Measurements from ENCODE around the gene CES3.
"Not testable (repeated sequence)": the region's sequence is repeated elsewhere in the genome, so short reads cannot be mapped to it uniquely, and the experiment has no call there.

The CES3 gene

GRCh38 chr16:66926961-66927436, 34.1 kb upstream of the CES3 start:
- no peak for DNase-seq

GRCh38 chr16:66927918-66928649, 33.0 kb upstream of the CES3 start:
- DNase-seq, result no peak

- DNase-seq, result peak; percentile 69
Observed at GRCh38 chr16:66928702-66929388, 32.2 kb upstream of the CES3 start.

- no peak for DNase-seq
Observed at GRCh38 chr16:66930189-66930588, 30.9 kb upstream of the CES3 start.

DNA sequence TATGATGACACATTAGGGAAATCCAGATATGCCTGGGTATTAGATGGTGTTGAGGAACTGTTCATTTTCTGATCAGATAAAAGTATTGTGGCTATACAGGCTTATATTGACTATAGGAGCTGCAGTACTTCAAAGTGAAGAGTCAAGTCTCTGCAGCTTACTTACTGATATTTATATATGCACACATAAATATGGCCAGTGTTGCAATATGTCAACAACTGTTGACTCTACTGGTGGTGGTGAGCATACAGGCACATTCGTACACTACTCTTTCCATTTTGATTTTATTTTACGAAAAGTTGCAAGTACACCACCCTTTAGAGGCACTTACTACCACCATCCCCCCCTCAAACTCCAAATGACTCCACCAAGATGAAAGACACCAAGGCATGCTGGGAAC, 29.4 kb upstream of the CES3 start:
- no peak for DNase-seq

DNA sequence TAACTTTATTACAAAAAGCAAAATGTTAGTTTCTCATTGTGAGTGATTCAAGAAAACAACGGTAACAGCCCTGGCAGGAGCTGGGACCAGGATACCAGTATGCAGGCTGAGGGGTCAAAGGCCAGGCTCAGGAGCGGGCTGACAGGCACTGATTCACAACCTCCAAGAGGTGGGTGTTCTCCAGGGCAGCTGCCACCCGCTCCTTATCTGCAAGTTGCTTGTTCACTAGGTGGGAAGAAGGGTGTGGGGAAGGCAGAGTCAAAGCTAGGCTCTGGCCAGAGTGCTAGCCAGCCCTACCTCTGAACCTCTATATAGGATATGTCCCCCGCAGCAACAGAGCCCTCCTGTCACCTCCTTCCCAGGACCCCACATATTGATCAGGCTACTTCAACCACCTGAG, 29.0 kb upstream of the CES3 start:
- DNase-seq, result no peak

DNA sequence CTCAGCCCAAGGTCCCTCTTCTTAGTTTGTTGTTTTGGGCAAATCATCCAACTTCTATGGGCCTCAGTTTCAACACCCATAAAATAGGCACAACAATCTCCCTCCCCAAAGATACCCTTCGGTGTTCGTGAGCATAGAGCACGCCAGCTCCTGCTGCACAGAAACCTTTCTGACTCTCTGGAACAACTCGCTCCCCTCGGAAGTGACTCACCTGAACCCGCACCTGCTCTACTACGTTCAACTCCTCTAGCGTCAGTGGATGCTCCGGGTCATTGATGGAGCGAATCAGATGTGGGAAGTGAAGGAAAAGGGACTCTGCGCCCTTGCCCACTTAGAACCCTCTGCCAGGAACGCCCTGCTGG, 27.3 kb upstream of the CES3 start:
- DNase-seq, result no peak

GRCh38 chr16:66934138-66934838, 26.8 kb upstream of the CES3 start, which contains the start of gene CIAO2B:
CIAO2B (minus strand) TSS chr16:66934402; CDS start chr16:66934364, 38 bp downstream.
- DNase-seq, result peak; percentile 96

GRCh38 chr16:66934839-66935313, 26.2 kb upstream of the CES3 start:
- DNase-seq, result not testable (repeated sequence)

GRCh38 chr16:66935314-66936011, 25.6 kb upstream of the CES3 start, which contains the start of gene CES2:
CES2 (plus strand) TSS chr16:66935516; CDS start chr16:66935636, 120 bp downstream.
- no peak for DNase-seq

GRCh38 chr16:66936462-66936861, 24.6 kb upstream of the CES3 start:
- DNase-seq, result no peak

DNA sequence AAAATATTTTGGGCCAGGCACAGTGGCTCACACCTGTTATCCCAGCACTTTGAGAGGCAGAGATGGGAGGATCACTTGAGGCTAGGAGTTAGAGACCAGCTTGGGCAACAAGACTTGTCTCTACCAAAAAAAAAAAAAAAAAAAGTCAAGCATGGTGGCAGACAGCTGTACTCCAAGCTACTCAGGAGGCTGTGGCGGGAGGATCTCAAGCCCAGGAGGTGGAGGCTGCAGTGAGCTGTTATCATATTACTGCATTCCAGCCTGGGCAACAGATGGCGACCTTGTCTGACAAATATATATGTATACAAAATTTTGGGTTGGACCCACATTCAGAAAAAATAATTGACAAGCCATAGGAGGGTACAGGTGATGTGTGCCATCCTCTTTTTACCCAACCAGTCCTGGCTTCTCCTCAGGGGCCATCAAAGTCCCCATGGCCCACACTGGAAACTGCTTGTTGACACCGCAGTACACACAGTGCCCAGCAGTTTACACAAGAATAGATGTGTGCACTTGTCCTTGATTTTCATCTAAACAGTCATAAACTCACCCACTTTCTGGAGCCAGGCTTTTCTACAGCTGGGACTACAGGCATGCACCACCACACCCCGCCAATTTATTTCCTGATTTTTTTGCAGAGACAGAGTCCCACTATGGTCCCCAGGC, 24.0 kb upstream of the CES3 start:
- no peak for DNase-seq

DNA sequence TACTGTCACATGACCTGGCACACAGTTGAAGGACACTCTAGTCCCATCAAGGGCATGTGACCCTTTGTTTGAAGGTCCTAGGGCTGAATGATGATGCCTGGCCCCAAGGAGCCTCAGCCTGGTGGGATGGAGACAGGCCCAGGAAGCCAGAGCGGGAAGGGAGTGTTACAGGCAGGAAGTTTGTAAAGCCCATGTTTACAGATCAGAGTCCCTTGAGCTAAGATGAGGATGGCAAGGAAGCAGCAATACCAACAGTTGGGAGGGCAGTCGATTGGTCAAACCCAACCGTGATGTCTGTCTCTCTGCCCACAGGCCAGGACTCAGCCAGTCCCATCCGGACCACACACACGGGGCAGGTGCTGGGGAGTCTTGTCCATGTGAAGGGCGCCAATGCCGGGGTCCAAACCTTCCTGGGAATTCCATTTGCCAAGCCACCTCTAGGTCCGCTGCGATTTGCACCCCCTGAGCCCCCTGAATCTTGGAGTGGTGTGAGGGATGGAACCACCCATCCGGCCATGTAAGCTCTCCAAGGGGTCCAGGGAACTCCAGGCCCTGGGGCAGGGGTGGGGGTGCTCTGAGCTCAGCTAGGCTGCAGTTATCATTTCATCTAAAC, 23.2 kb upstream of the CES3 start:
- DNase-seq, result no peak

GRCh38 chr16:66939366-66939765, 21.7 kb upstream of the CES3 start:
- DNase-seq, result no peak

DNA sequence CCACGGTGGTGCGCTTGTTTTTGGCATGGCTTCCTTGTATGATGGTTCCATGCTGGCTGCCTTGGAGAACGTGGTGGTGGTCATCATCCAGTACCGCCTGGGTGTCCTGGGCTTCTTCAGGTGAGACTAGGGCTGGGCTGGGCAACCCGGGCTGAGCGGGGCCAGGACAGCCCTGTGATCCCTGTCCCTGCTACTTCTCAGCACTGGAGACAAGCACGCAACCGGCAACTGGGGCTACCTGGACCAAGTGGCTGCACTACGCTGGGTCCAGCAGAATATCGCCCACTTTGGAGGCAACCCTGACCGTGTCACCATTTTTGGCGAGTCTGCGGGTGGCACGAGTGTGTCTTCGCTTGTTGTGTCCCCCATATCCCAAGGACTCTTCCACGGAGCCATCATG, 20.8 kb upstream of the CES3 start:
- DNase-seq, result no peak

DNA sequence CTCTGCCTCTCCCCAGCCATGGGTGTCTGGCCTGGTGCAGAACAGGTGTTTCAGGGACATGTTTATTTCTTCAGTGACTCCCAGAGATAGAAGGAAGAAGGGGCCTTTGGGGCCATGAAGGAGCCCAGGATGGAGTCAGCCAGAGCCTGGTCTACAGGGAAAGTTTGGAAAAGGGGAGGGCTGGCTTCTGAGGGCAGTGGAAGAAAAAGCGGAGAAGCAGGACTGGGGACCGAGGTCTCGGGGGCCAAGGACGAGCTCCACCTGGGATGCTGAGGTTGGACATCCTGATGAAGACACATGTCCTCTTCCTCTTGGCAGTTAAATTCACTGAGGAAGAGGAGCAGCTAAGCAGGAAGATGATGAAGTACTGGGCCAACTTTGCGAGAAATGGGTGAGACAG, 18.1 kb upstream of the CES3 start:
- no peak for DNase-seq

GRCh38 chr16:66943426-66944053, 17.5 kb upstream of the CES3 start:
- no peak for DNase-seq

DNA sequence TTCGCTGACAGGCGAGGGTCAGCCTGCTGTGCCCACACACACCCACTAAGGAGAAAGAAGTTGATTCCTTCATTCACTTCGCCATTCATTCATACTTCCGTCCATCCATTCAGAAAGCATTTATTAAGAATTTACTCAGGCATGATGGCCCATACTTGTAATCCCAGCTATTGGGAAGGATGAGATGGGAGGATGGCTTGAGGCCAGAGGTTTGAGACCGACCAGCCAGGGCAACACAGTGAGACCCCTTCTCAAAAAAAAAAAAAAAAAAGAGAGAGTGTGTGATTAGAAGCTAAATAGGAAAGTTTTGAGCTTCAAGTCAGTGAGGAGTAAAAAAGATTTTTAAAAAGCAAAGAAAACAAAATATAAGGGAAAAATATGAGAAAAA, 17.0 kb upstream of the CES3 start:
- no peak for DNase-seq

GRCh38 chr16:66944971-66945370, 16.1 kb upstream of the CES3 start:
- not testable (repeated sequence) for DNase-seq

- DNase-seq, result no peak
Observed at GRCh38 chr16:66945939-66946338, 15.1 kb upstream of the CES3 start.

- DNase-seq, result no peak
Observed at GRCh38 chr16:66946541-66946940, 14.5 kb upstream of the CES3 start.

GRCh38 chr16:66946974-66947301, 14.1 kb upstream of the CES3 start:
- no peak for DNase-seq
